ENCODE results near the gene SKAP2. TPM values are rescaled to one million over a fixed set of nuclear protein-coding genes. Genes with fewer than 3 reads are reported as not detected.

SKAP2 gene, protein sequence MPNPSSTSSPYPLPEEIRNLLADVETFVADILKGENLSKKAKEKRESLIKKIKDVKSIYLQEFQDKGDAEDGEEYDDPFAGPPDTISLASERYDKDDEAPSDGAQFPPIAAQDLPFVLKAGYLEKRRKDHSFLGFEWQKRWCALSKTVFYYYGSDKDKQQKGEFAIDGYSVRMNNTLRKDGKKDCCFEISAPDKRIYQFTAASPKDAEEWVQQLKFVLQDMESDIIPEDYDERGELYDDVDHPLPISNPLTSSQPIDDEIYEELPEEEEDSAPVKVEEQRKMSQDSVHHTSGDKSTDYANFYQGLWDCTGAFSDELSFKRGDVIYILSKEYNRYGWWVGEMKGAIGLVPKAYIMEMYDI
- polyA plus RNA-seq (2013, experiment 1 of 2): 8.2 TPM
- polyA plus RNA-seq (2013, experiment 2 of 2): 8.3 TPM

DNA sequence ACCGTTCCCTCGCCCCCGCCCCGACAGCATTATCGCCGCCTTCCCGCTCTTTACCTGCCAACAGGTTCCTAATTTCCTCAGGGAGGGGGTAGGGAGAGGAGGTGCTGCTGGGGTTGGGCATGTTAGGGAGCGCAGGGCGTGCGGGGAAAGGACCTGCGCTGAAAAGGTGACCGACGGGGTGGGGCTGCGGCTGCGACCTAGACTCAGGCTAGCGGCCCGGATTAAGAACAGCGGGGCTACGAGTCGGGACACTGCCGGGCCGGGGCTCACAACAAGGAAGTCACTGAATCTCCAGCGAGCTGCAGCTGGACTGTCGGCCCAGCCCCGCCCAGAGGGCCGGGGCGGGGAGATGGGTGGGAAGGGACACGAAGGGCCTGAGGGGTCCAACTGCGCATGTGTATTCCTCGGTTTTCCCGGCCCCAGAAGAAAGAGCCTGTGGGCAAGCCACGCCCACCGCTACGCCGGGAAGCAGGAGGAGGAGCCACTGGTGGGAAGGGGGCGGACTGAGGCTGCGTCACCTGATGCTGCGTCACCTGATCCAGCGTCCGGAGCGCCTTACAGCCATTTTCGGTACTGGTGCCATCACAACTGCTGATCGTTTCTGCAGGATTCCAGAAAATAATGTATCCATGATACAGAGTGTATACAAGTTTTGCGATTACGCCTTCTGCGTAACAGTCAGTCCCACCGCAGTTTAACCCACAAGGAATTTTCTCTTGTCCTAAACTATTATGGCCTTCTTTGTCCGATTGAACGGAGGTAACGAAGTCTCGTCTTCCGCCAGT, at the start of gene SKAP2:
SKAP2 (minus strand) TSS at position 282 of the 785 bp plus-strand sequence; CDS start at position 121, 161 bp downstream.
- H3K36me3 ChIP-seq (ENCODE audit: control insufficient read depth, insufficient read depth, low read length): no peaks in the 10 kb centered on the region
- no peaks in the 10 kb centered on the region for H3K4me1 ChIP-seq (ENCODE audit: control insufficient read depth, insufficient read depth, low read length, poor library complexity, severe bottlenecking)
- H3K4me3 ChIP-seq (ENCODE audit: extremely low read depth, insufficient read depth, low read length, poor library complexity, severe bottlenecking): peak within 1 kb of the TSS; percentile 80
- H3K9me3 ChIP-seq (ENCODE audit: control insufficient read depth, low read length): no peaks in the 10 kb centered on the region
- WGBS, 2 experiments (ENCODE audit: insufficient coverage in 2 of 2): 14 to 17% methylated on average over 41 to 44 of the region's 52 CpGs
- H3K27ac ChIP-seq (ENCODE audit: low read depth, low read length, severe bottlenecking): peak within 1 kb of the TSS; percentile 72

DNA sequence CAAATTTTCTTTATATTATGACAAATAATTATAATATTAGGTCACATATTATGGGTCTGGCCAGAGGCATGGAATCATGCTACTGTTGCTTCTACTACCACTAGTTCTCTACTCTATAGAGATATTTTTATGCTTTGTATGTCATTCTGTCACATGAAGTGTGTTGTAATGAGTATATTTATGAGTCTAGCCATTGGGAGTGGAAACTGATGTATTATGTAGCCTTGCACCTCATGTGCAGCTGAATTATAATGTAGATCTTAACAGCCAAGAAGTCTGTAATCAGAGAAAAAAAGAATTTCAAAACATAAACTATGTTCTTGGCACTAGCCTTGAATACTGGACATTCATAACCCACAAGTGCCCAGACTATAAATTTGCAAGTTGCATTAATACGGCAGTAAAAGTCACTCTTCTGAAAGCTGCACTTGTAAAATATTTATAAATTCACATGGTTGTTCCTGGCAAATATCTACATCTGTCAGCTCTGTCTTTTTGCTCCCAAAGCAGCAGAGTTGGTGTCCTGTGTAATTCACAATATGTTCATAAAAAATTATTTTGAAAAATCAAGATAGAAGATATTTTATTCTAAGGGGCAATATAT, 48.6 kb upstream of the SKAP2 start:
- Histone ChIP-seq H3K9me3 (ENCODE audit: control insufficient read depth, low read length) (no peaks in the 10 kb centered on the region), H3K4me1 (ENCODE audit: control insufficient read depth, insufficient read depth, low read length, poor library complexity, severe bottlenecking) (peaks cover 11% of the 10 kb centered on the region), H3K36me3 (ENCODE audit: control insufficient read depth, insufficient read depth, low read length) (no peaks in the 10 kb centered on the region), H3K27ac (ENCODE audit: low read depth, low read length, severe bottlenecking) (no peak overlapping the region), H3K4me3 (ENCODE audit: extremely low read depth, insufficient read depth, low read length, poor library complexity, severe bottlenecking) (no peak overlapping the region)
- no CpG with 5 or more reads among the region's 1 CpG for WGBS, 2 experiments (ENCODE audit: insufficient coverage in 2 of 2)

DNA sequence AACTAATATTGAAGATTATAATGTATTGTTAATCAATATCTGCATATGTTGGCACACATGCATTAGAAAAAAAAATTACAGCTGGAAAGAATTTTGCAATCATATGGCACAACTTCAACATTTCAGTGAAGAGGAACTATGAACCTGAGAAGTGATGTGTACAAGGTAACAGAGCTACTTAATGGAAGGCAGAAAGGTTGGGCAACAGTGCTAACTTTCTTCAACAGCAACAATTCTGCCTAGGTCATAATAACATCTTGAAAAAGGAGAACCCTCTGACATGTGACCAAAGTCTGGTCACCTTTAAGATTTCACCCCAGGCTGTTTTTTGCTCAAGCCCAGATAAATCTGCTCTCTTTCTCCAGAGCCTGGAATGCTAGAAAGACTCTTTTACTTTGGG, 47.9 kb upstream of the SKAP2 start:
- no peaks in the 10 kb centered on the region for H3K36me3 ChIP-seq (ENCODE audit: control insufficient read depth, insufficient read depth, low read length)
- no peak overlapping the region for H3K4me3 ChIP-seq (ENCODE audit: extremely low read depth, insufficient read depth, low read length, poor library complexity, severe bottlenecking)
- H3K9me3 ChIP-seq (ENCODE audit: control insufficient read depth, low read length): no peaks in the 10 kb centered on the region
- H3K4me1 ChIP-seq (ENCODE audit: control insufficient read depth, insufficient read depth, low read length, poor library complexity, severe bottlenecking): peaks cover 11% of the 10 kb centered on the region
- no peak overlapping the region for H3K27ac ChIP-seq (ENCODE audit: low read depth, low read length, severe bottlenecking)

DNA sequence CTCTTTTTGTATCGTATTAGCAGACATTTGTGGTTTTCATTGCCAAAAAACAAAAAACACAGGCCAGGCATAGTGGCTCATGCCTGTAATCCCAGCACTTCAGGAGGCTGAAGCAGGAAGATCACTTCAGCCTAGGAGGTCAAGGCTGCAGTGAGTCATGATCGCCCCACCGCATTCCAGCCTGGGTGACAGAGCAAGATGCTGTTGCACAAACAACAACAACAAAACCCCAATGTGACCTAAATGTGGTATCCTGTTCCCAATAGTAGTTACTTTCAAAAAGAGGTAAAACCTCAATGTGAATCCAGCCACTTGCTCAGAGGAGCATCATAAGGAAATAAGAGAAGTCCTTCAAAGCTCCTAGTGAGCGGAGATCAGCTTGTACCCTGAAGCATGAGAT, 45.8 kb upstream of the SKAP2 start:
- Histone ChIP-seq H3K4me3 (ENCODE audit: extremely low read depth, insufficient read depth, low read length, poor library complexity, severe bottlenecking) (no peak overlapping the region), H3K9me3 (ENCODE audit: control insufficient read depth, low read length) (no peaks in the 10 kb centered on the region), H3K36me3 (ENCODE audit: control insufficient read depth, insufficient read depth, low read length) (no peaks in the 10 kb centered on the region), H3K27ac (ENCODE audit: low read depth, low read length, severe bottlenecking) (no peak overlapping the region), H3K4me1 (ENCODE audit: control insufficient read depth, insufficient read depth, low read length, poor library complexity, severe bottlenecking) (peaks cover 11% of the 10 kb centered on the region)
- 88 to 91% methylated on average over 1 of the region's 4 CpGs for WGBS, 2 experiments (ENCODE audit: insufficient coverage in 2 of 2)

DNA sequence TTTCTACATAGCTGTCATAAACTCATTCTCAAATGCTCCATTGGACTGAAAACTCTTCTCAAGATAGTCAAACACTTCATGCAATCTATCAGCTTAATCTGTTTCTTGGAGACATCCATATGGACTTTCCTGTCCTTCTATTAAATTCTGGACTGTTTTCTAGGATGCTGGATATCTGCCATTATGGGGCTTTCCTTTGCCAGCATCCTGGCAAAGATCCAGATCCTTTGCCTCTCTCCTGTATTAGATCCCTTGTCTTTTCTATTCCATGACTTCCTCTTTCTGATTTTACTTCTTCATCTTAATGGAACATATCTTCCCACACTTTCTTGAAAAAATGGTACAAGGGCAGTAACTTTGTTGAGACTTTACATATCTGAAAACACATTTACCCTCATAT, 35.9 kb upstream of the SKAP2 start:
- Histone ChIP-seq H3K4me1 (ENCODE audit: control insufficient read depth, insufficient read depth, low read length, poor library complexity, severe bottlenecking) (no peaks in the 10 kb centered on the region), H3K9me3 (ENCODE audit: control insufficient read depth, low read length) (no peaks in the 10 kb centered on the region), H3K4me3 (ENCODE audit: extremely low read depth, insufficient read depth, low read length, poor library complexity, severe bottlenecking) (no peak overlapping the region), H3K36me3 (ENCODE audit: control insufficient read depth, insufficient read depth, low read length) (no peaks in the 10 kb centered on the region), H3K27ac (ENCODE audit: low read depth, low read length, severe bottlenecking) (no peak overlapping the region)

DNA sequence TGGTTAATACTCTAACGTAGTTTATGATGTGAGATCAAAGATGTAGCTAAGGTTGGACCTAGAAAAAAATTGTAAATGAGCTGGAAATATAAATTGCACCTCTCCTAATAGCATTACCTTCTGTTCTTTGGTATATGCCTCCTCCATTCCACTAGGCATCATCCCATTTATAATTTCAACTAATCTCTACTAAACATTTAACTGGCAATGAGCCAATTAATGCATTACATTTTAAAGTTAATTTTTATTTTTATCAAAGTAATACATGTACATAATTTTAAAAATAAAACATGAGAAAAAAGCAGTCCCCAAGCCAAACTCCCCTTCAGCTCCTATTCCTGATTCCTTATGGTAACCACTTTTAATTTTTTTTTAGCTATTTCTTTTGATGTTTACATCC, 35.1 kb upstream of the SKAP2 start:
- Histone ChIP-seq H3K36me3 (ENCODE audit: control insufficient read depth, insufficient read depth, low read length) (no peaks in the 10 kb centered on the region), H3K4me1 (ENCODE audit: control insufficient read depth, insufficient read depth, low read length, poor library complexity, severe bottlenecking) (no peaks in the 10 kb centered on the region), H3K9me3 (ENCODE audit: control insufficient read depth, low read length) (no peaks in the 10 kb centered on the region), H3K27ac (ENCODE audit: low read depth, low read length, severe bottlenecking) (no peak overlapping the region), H3K4me3 (ENCODE audit: extremely low read depth, insufficient read depth, low read length, poor library complexity, severe bottlenecking) (no peak overlapping the region)
- WGBS, 2 experiments (ENCODE audit: insufficient coverage in 2 of 2): no CpG with 5 or more reads among the region's 1 CpG

DNA sequence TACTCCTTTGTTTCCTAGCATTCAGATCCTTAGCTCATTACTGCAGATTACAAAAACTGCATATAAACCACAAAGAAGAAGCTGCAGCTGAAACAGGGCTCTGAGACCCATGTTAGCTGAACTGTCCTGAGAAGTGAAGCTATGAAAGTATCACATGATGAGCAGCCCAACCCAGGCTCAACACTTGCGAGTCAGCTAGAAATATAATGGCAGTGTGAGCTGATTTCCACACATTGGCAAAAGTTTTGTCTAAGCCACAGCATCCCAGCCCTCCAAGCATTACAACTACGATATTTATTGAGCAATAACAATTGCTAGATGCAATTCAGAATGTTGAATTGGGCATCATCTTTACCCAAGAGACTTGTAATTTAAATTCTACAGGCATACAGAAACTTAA, 34.5 kb upstream of the SKAP2 start:
- Histone ChIP-seq H3K4me3 (ENCODE audit: extremely low read depth, insufficient read depth, low read length, poor library complexity, severe bottlenecking) (no peak overlapping the region), H3K36me3 (ENCODE audit: control insufficient read depth, insufficient read depth, low read length) (no peaks in the 10 kb centered on the region), H3K9me3 (ENCODE audit: control insufficient read depth, low read length) (no peaks in the 10 kb centered on the region), H3K27ac (ENCODE audit: low read depth, low read length, severe bottlenecking) (no peak overlapping the region), H3K4me1 (ENCODE audit: control insufficient read depth, insufficient read depth, low read length, poor library complexity, severe bottlenecking) (no peaks in the 10 kb centered on the region)
- no CpG with 5 or more reads among the region's 2 CpGs for WGBS, 2 experiments (ENCODE audit: insufficient coverage in 2 of 2)

DNA sequence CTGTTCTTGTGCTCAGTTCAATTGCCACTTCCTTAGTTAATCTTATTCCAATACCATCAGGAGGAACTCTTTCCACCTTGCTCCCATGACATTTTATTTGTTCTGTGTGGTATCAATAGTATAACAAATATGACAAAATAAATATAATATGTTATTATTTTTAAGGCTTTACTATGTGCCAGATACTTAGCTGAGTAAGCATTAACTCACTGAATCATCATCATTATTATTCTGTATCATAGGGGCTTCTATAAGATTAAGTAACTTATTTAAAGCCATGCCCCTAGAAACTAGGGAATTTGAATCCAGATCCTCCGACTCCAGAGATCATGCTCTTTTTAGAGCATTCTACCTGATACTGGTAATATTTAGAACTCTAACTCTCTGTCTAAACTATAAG, 33.5 kb upstream of the SKAP2 start:
- Histone ChIP-seq H3K36me3 (ENCODE audit: control insufficient read depth, insufficient read depth, low read length) (no peaks in the 10 kb centered on the region), H3K27ac (ENCODE audit: low read depth, low read length, severe bottlenecking) (no peak overlapping the region), H3K4me1 (ENCODE audit: control insufficient read depth, insufficient read depth, low read length, poor library complexity, severe bottlenecking) (no peaks in the 10 kb centered on the region), H3K4me3 (ENCODE audit: extremely low read depth, insufficient read depth, low read length, poor library complexity, severe bottlenecking) (no peak overlapping the region), H3K9me3 (ENCODE audit: control insufficient read depth, low read length) (no peaks in the 10 kb centered on the region)
- no CpG with 5 or more reads among the region's 1 CpG for WGBS, 2 experiments (ENCODE audit: insufficient coverage in 2 of 2)

DNA sequence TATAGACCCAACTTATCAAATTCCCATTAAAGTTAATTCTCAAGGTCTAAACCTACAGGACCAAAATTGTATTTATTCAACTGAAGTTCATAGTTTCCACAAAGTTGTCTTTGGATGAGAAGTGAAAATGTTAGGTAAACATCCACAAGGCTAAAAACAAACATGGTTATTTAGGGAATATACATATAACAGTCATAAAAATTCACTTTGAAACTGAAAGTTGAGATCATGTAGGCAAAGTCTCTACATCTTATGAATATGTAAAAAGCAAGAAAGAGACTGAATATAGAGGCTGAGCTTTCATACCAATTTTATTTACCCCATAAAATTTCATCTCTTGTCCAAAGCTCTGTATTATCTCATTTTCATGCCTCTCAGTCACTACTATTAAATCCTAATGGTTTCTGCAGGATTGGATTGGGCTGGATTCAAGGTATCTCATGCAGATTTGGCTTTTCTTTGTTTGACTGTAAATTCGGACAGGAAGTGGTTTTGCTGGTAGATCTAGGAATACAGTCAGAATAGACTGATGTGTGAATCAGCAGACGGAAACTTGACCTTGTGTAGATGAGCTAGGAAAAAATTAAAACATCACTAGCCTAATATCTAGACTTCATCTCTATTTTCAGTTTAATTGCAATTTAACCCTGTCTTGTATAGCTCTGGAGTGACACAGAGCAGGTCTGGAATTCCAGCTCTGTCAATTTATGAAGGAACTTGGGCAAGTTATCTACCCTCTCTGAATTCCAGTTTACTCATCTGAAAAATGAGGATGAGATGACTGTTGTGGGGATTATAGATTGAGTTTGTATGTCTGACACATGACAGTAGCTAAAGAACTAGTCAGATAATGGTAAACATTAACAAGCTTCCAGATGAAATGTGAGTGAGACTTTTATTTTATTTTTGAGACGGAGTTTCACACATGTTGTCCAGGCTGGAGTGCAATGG, 27.3 kb upstream of the SKAP2 start:
- 90 to 100% methylated on average over 2 of the region's 3 CpGs for WGBS, 2 experiments (ENCODE audit: insufficient coverage in 2 of 2)
- Histone ChIP-seq H3K9me3 (ENCODE audit: control insufficient read depth, low read length) (no peaks in the 10 kb centered on the region), H3K4me3 (ENCODE audit: extremely low read depth, insufficient read depth, low read length, poor library complexity, severe bottlenecking) (no peak overlapping the region), H3K4me1 (ENCODE audit: control insufficient read depth, insufficient read depth, low read length, poor library complexity, severe bottlenecking) (no peaks in the 10 kb centered on the region), H3K36me3 (ENCODE audit: control insufficient read depth, insufficient read depth, low read length) (no peaks in the 10 kb centered on the region), H3K27ac (ENCODE audit: low read depth, low read length, severe bottlenecking) (no peak overlapping the region)

DNA sequence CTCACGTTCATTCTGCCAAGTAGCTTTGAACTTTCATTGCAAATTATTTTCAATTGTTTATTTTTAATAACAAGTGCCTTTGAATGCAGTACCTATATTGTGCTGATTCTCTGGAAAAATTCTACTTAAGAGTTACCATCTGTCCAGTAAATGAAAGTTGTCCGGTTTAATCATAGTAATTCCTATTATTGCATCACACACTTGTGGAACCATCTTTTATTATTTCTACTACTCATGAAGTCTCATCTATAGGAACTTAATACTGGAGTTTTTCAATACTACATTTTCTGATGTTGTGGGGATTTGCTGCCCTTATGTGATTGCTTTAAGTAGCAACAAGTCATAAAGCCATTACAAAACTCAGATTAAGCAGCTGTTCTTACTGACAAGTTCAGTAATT, 16.5 kb upstream of the SKAP2 start:
- Histone ChIP-seq H3K4me3 (ENCODE audit: extremely low read depth, insufficient read depth, low read length, poor library complexity, severe bottlenecking) (no peak overlapping the region), H3K27ac (ENCODE audit: low read depth, low read length, severe bottlenecking) (no peak overlapping the region), H3K36me3 (ENCODE audit: control insufficient read depth, insufficient read depth, low read length) (no peaks in the 10 kb centered on the region), H3K4me1 (ENCODE audit: control insufficient read depth, insufficient read depth, low read length, poor library complexity, severe bottlenecking) (no peaks in the 10 kb centered on the region), H3K9me3 (ENCODE audit: control insufficient read depth, low read length) (no peaks in the 10 kb centered on the region)
- 80% methylated on average over 1 of the region's 2 CpGs; no CpG with 5 or more reads in 1 of the 2 experiments for whole genome bisulfite sequencing, 2 experiments (ENCODE audit: insufficient coverage in 2 of 2)

All from mesodermal cell (in vitro differentiated cells).